ENCODE data around the gene ALK.

The ALK gene

DNA sequence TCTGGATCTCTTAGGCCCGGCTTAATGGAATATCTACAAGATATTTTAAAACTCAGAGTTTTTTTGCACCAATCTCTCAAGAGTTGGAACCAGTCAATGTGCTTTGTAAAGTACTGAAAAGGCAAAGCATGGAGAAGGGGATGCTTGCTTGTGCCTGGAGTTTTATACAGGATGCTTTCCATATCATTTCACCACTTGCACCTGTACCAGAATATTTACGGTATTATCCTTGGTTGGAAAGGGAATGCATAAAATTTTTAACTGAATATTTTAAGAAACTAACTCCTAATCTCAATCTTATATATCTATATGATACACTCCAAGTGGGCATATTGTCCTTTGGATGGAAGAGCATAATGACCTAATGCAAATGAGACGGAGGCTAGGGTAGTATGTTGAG lies 487.5 kb downstream of the ALK start:
- FAIRE-seq: no peak

DNA sequence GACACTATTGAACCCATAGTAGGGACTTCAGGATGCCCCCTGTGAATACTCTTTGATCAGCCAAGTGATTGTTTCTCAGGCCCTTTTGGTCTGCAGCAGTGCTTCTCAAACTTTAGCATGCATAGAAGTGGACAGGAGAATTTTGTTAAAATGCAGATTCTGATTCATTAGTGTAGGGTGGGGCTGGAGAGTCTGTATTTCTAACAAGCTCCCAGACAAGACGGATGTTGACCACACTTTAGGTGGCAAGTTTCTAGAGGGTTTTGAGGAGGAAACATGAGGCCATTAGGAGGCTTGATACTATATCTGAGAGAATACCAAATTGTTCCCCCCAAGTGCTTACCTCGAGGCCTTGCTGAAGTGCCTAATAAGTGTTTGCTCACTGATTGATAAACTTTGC lies 488.3 kb downstream of the ALK start:
- FAIRE-seq: no peak

DNA sequence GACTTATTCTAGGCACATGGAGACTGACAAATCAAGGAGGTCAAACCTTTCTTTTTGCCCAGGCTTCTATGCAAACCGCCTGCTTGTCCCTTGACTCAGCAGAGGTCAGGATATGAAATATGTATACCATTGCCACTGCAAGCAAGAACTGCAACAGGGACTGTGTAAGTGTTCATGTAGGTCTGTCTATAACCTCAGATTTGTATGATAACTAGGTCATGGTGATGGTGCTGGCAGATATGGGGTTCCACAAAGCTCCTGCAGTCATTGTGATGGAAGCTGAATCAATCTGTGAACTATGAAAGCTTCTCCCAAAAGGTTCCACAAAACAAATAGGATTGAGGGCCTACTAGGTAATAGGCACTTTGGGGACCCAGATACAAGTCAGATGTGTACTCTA lies 489.9 kb downstream of the ALK start:
- no peak for FAIRE-seq

DNA sequence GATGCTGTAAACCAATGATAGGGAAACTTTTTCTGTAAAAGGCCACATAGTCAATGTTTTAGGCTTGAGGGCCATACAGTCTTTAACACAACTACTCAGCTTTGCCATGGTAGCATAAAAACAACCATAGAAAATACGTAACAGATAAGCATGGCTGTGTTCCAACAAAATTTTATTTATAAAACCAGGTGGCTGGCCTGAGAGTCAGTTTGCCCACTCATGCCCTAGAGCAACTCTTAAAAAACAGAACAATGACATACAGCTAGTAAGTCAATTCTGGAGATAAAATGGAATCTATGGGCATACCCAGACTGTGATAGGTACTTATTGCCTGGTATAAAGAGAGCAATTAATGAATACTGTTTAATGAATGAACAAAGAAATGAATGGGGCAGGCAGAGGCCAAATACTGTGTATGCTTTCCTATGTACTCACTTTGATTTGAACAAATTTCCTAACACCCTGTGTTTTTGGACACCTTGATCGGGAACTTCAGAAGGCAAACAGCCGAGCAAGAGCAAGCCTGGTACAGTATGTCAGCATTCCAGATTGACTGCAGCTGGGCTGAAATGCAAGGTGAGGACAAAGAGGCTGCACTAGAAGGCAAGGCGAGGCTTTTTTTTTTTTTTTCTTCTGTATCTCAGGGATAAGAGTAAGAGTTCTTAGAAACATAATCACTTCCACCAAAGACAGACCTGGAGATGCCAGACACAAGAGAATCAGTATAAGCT lies 490.8 kb downstream of the ALK start:
- no peak for FAIRE-seq

DNA sequence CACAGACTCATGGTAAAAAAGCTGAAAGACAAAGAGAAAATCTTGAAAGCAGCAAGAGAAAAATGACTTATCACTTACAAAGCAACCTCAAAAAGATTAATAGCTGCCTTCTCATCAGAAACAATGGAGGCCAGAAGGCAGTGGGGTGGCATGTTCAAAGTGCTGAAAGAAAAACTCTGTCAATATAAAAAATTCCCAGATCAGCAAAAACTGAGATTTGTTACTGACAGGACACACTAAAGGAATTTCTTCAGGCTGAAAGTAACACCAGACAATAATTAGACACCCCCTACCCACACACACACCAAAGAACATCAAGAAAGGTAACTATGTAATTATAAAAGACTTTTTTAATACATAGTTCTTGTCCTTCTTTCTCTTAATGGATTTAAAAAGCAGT lies 495.0 kb downstream of the ALK start:
- no peak for FAIRE-seq

DNA sequence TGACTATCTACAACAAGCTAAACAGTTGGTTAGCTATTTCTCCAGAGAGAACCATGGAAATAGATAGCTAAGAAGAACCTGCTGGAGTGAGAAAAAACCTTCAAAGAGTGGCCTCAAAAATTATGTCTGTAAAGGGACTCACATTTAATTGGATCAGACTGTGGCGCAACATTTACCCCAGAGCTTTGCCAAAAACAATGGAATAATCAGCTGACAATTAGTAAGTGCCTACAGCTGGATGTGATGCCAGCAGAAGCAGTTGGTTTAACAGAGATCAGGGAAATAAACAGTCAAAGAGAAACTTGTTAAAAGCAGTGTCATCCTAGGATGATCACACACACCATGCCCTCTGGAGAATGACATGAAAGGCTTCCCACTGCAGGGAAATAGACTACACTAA lies 495.5 kb downstream of the ALK start:
- FAIRE-seq: no peak

DNA sequence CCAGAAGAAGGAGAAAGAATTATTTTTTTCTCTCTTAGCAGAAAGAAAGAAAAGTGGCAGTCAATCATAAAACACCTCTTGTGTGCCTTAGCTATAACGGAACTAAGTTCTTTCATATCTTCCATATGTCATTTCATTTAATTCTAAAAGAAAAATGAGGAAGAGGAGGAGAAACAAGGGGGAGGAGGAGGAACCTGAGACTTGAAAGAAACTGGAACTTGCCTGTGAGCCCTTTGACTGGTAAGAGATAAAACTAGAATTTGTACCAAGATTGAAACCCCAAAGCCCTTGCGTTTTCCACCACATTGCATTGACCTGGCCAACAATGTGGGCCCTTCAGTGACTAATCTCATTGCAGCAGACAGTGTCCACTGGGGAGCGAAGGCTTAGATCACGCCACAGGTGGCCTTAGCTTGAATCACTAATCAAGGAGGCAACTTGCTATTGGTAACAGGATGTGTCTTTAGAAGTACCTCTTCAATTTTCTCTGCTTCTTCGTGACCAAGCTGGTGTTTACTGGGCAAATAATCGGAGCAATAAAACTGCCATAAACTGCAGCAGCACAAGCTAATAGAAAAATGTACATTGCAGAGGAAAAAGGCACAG lies 498.2 kb downstream of the ALK start:
- no peak for FAIRE-seq

DNA sequence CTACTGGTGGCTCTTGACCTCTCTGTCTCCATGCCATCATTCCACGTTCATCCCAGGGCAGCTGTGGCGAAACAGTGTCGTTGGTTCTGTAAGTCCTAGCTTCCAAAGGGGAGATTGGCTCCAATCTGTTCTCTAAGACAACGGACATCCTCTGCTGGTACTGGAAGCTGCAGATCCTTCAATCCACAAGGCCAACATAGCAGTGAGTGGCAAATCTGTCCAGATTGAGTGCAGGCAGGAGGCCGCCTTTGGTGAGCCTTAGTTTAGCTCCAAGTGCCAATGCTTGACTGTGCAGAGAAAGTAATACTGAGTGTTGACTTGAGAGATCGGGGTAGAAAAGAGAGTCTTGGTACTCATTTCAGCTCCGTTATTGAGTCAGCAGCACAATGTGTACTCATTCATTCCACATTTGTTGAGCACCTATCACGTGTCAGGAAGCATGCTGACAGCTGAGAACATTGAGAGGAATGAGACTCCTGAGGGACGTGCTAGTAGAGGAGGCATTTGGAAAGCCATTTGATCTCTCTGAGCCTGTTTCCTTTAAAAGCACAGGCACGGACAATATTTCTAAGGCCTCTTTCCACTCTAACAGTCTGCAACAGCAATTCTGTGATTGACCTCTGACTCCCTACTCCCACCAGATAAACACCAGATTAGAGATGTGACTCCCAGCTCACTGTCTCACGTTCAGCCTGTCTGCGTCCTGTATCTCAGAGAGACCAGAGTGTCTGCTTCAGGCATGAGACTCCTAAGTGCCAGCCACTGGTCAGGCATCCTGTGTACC lies 500.2 kb downstream of the ALK start:
- FAIRE-seq: no peak

DNA sequence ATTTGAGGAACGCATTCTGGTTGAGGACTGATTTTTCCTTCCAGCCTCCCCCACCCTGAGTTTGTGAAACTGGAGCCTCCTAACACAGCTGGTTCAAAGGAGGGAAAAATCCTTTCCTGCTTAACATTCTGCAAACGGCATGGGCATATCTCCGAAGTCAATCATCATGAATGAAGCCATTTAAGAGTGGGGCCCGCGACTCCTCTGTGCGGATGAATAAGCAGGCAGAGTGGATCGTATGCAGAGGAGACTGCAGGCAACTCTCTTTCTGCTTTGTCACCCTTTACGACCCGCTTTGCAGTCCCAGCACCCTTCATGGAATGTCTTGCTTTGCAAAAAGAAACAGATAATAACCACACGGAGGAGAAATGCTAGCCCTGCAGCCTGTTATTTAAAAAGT lies 500.9 kb downstream of the ALK start:
- no peak for FAIRE-seq

DNA sequence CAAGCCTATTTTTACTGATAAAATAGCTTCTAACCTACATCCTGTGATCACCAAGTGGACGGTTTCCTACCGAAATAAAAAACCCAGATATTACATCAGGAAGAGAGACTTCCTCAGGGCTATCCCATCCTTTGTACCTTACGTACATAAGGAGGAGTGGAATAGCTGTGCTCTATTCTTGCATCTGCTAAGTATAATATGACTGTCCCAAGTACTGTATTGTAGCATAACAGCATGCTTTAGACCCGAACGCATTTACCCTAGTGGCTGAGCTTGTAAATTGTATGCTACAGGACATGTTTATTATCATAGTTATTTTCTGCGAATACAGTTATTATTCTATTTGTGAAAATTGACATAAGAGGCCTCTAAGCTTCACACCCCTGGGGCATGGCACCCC lies 503.8 kb downstream of the ALK start:
- FAIRE-seq: no peak

DNA sequence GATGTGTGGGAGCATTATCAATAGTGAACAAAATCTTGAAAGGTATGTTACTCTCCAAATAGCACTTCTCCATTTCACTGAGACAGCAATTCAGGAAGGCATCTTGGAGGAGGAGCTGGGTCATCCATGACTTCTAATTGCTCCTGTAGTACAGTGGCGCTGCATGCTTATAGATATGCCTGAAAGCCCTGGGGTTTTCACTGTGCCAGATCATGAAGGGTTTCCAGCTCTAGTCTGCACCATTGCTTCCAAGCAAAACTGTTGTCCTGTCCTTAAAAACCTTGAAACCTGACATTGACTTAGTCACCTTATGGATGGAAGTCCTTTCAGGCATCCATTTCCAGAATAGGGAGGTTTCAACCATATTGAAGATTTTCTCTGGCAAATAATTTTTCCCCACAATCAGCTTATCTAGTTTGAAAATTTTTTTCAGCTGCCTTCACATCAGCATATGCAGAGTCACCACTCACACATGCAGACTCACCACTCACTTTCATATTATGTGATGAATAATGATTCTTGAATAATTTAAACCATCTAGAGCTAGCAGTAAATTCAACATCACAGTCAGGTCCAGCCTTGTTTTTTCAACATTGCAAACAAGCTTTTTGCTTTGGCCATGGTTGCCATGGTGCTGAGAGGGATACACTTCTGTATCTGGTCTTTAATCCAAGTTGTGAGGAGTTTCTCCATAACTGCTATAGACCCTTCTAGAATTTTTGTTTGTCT lies 509.0 kb downstream of the ALK start:
- FAIRE-seq: no peak

DNA sequence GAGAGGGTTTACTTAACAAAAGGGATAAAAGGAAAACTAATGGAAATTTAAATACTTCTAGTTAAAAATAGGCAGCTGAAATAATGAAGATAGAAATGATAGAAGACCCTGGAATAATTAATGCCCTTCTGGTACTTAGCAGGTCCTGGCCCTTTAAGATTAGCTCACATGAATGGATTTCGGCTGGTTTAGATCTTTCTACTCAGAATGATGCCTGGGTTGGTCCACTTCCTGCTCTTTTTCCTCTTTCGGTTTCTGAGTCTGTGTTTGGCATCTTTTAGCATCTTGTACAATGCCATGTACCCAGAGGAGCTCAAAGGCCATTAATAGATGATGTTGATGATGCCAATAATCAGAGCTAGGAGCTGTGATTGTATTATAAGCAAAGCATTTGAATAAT lies 515.7 kb downstream of the ALK start:
- no peak for FAIRE-seq

DNA sequence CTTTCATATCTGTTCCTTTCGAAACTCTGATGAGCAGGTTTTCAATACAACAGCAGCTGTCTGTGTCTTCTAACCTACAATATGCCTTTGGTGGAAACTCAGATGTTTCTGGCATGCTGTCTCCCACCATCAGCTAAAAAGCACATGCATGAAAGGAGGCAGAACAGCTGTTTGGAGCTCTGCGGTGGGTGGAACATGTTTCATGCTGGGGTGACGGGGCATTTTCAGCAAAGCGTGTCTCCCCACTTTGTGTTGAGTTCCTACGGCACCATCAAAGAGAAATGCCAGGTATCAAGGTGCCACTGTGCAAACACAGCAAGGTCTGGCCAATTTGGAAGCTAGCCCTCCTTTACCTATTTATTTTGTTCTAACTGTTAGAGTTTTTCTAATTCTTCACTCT lies 516.1 kb downstream of the ALK start:
- no peak for FAIRE-seq

DNA sequence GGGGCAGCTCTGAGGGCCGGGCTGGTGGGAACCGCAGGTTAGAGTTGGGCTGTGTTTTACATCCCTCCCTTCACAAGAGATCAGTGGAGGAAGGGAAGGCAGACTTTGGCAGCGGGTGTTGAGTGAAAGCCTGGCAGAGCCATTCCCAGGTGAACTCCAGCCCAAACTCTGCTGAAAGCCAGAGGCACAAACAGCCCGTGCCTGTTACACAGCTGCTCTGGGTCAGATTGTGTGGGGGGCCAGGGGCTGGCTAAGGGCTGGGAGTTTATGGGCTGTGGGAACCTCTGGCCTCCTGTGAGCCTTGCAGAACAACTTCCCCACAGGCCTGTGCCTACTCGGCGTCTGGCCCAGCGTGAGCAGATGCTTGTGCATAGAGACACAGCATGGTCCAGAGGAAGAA lies 519.4 kb downstream of the ALK start:
- no peak for FAIRE-seq

DNA sequence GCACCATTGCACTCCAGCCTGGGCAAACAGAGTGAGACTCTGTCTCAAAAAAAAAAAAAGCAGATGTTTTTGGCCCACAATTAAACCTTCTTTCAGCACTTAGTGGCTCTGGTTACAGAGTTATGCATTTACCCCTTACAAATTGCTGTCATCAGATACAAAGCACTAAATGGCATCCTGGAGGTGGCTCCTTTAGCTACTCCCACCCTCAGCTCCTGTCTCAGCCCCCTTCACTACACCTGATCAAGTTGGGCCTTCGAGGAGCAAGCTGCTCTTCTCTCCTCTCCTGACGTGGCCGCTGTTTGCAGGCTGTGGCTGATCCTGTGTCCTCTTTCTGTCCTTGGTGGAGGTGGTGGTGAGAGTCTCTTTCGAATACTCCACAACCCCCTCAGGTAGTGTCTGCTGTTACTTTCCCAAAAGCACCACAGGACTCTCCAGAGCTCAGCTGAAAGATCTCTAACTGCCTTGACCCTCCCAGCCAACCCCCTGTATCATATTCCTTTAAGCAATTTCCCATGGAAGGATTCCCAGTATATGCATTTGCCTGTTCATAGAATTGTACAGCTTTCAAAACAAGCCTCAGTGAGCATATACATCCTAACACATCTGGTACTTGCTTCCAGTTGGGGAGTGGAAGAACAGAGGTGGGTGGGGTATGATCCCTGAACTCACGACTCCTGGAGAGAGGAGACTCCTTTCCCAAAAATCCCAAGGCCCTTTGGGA lies 520.3 kb downstream of the ALK start:
- no peak for FAIRE-seq

DNA sequence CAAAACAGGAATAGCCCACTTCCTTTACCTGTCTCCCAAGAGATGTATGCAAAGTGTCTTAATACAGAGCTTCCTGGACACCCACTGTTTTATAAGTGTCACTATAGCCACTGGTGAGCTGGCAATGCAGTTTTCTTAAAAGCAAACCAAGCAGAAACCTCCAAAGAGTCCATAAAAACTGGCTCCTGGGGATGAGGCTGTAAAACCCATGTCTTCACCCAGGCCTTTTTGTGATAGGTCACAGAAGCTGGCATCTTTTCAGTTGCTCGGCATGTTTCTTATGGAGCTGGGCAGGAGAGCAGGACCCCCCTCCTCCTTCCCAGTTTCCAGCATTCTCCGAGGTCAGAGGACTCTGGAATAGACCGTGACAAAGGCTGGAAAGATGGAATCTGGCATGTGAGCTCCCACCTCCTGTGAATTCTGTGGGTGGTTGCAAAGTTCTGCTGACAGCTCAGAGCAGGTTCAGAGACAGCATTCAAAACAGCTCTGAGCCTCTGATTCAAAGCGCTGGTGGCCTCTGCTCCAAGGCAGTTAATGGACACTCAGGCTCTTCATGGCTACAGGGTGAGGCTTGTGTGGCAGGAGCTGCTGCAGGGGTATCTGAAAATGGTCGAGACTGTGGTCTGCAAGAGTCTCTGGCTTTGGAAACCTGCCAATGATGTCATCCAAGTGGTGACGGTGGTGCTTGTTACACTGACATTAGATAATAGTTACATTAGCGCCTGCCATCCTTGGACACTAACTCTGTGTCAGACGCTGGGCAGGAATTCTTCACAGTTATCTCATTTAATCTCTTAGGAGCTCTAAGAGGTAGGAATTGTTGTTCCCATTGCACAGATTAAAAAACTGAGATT lies 522.8 kb downstream of the ALK start:
- no peak for FAIRE-seq

DNA sequence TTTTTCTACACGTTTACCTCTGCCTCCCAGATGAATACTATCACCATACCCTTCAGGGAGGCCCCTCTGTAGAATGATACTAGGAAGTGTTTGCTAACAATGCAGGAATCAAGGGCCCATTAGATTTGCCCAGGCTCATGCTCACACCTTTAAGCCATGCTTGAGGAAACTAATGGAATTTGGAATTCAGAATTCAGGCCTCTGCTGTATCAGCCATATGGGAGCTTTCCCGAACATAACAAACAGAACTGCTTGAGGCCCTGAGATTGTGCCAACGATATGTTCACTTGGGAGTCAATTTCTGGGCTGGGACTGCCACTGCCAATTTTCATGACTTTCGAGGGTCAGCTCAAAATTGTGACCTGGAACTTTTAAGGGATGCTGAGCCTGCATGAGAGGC lies 523.7 kb downstream of the ALK start:
- FAIRE-seq: no peak

DNA sequence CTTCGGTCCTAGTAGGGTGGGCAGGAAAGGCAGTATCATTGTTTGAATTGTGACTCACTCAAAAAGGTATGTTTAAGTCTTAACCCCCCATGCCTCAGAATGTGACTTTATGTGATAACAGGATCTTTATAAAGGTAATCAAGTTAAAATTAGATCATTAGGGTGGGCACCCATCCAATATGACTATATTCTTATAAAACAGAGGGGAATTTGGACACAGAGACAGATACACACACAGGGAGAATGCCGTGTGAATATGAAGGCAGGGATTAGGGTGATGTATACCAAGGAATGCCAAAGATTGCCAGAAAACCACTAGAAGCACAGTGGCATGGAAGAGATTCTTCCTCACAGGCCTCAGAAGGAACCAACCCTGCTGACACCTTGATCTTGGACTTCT lies 524.3 kb downstream of the ALK start:
- FAIRE-seq: no peak

DNA sequence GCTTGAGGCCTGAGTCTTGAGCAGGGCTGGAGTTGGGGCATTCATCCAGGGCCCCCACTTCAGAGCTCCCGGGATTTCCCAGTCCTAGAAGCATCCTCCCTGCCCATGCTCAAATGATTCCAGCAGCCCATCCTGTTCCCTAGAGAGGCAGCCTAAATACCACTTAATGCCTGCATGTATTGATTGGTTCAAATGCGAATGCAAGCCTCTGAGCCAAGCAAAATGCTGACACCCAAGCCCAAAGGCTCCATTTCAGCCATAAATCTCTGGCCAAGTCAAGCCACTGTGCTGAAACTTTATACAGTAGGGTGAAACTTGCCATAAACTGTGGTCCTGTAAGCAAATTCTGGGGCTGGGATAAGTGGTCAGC lies 526.4 kb downstream of the ALK start:
- FAIRE-seq: no peak

DNA sequence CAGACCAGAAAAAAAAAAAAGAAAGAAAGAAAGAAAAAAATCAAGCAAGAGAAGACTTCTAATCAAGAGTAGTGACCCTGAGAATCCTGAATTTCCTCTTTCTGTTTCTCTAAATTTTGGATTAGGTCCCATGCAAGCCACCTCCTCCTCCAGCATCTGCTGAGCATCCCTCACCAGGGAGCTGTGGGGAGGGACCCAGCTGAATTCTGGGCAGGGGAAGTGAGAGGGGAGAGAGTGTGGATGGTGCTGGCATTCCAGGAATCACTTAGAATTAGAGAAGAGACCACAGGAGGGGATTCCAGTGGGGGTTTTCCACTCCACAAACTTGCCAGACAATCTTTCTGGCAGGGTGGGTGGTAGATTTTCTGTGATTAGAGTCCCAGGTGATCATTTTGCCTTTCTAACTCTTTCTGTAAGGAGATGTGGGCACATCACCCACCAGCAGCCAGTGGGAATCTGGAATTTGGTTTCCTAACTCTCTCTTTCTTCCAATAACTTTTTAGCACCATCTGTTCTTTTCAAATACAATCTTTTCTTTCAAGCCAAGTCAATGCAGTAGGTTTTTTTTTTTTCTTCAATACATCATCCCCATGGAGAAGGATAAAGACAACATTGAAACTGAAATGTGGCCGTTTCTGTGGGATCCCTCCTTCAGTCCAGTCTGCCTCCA lies 526.9 kb downstream of the ALK start:
- no peak for FAIRE-seq

DNA sequence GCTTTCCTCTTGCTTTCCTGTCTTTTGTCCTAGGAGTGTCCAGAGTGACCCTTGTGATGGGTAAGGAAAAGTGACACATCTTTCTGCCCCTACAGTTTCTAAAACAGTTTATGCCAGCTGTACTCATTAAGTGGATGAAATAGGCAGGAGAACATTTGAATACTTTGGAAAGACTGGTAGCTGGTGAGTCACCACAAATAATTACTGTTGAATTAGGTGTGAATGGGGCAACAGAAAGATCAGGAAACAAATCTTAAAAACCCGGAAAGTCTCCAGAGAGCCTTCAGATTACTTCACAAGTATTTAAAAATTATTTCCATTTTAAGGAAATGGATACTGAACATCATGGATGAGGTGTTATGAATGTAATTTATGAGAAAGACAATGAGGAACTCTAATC lies 527.7 kb downstream of the ALK start:
- no peak for FAIRE-seq

Measured in TTC549 (cell line).